Measurements from ENCODE around the gene CSF1. TPM values are rescaled to one million over a fixed set of nuclear protein-coding genes. Genes with fewer than 3 reads are reported as not detected.
A peak's percentile ranks its signal among the peaks of the same experiment; 100 is the strongest.

The CSF1 gene
- total and polyA plus RNA-seq, 7 donors = 3.0 to 118 (median 21.8) TPM

DNA sequence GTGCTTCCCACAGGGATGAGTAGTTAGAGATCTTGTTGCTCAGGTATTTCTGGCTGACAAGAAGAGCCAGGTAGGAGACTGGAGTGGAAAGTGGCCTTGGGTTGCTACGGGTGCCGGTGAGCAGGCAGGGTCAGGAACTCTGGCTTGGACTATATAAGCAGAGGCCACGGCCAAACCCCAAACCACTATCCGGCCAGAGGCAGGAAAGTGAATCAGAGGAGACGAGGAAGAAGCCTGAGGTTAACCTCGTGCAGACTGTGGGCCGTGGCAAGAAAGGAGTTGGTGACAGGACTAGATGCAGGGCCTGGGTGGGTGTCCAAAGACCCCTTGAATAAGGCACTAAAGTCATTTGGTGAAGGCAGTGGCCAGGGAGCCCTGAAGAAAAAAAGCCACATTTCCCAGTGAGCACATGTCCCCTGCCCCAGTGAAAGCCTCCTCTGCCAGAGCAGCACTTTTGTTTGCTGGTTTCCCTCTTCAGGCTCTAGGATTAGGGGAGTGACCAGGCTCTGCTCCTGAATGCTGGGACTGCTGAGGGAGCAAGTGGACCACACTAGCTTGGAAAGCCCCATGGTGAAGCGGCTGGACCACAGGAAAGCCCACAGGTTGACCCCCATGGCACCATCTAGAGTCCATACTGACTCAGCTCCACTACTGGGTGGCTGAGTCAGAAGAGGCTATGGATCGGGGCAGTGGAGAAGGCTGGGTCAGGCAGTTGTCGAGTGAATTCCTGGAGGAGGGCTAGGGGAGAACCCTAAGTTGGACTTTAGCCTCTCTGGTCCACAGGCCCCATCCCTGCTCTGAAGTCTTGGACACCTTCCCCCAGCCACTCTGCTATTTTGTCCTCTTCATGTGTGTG lies 23.4 kb downstream of the CSF1 start:
- Histone ChIP-seq H3K4me3 (no peak overlapping the region), H3K9me3 (peaks cover 0 to 7% (median 0%) of the 10 kb centered on the region in 4 donors), H3K4me1 (peaks cover 0 to 25% (median 24%) of the 10 kb centered on the region in 4 donors), H3K36me3 (peaks cover 7 to 13% (median 11%) of the 10 kb centered on the region in 4 donors), H3K27me3 (no peaks in the 10 kb centered on the region), H3K27ac (peak overlapping the region in 1 of 4 donors; percentile 23)
- intact Hi-C loops (cut with DNase I) = no loop called here
- TF ChIP-seq, protein P1, sequence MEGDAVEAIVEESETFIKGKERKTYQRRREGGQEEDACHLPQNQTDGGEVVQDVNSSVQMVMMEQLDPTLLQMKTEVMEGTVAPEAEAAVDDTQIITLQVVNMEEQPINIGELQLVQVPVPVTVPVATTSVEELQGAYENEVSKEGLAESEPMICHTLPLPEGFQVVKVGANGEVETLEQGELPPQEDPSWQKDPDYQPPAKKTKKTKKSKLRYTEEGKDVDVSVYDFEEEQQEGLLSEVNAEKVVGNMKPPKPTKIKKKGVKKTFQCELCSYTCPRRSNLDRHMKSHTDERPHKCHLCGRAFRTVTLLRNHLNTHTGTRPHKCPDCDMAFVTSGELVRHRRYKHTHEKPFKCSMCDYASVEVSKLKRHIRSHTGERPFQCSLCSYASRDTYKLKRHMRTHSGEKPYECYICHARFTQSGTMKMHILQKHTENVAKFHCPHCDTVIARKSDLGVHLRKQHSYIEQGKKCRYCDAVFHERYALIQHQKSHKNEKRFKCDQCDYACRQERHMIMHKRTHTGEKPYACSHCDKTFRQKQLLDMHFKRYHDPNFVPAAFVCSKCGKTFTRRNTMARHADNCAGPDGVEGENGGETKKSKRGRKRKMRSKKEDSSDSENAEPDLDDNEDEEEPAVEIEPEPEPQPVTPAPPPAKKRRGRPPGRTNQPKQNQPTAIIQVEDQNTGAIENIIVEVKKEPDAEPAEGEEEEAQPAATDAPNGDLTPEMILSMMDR (IDR thresholded peaks at IDR 0.05) = no peak
- TF ChIP-seq POLR2A (IDR thresholded peaks at IDR 0.05) = no peak
- no peak for TF ChIP-seq POLR2AphosphoS5 (IDR thresholded peaks at IDR 0.05)
- no peak for TF ChIP-seq EP300 (IDR thresholded peaks at IDR 0.05)
- no peak for DNase-seq
- whole genome bisulfite sequencing, 2 donors = 56 to 65% methylated on average over 10 of the region's 10 CpGs

DNA sequence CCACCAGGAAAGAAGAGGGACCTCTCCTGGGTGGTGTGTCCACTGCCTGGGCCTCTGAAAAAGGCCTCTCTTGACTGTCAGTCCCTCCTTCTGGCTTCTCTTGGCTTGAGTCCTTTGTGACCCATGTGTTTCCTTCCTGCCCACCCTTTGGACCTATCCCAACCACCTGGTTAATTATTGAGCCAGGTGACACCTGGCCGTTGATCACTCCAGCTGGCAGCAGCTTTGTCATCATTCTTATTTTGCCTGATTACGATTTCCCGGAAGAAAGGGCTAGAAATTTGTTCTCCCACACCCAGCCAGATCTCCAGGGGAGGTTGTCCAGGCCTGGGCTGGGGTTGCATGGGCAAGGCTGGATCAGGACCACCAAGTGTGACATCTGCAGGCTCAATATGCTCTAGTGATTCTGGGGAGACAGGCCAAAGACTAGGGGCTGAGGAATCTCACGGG lies 24.8 kb downstream of the CSF1 start:
- intact Hi-C loops (cut with DNase I) = no loop called here
- Histone ChIP-seq H3K4me3 (no peak overlapping the region), H3K27me3 (no peaks in the 10 kb centered on the region), H3K27ac (no peak overlapping the region), H3K4me1 (peaks cover 0 to 11% (median 10%) of the 10 kb centered on the region in 4 donors), H3K36me3 (no peaks in the 10 kb centered on the region), H3K9me3 (peaks cover 0 to 7% (median 0%) of the 10 kb centered on the region in 4 donors)
- DNase-seq = no peak
- TF ChIP-seq, protein P1 (IDR thresholded peaks at IDR 0.05) = no peak
- TF ChIP-seq POLR2A (IDR thresholded peaks at IDR 0.05) (no peak), EP300 (IDR thresholded peaks at IDR 0.05) (no peak), POLR2AphosphoS5 (IDR thresholded peaks at IDR 0.05) (no peak)
- 33 to 60% methylated on average over 4 of the region's 4 CpGs for WGBS, 2 donors

DNA sequence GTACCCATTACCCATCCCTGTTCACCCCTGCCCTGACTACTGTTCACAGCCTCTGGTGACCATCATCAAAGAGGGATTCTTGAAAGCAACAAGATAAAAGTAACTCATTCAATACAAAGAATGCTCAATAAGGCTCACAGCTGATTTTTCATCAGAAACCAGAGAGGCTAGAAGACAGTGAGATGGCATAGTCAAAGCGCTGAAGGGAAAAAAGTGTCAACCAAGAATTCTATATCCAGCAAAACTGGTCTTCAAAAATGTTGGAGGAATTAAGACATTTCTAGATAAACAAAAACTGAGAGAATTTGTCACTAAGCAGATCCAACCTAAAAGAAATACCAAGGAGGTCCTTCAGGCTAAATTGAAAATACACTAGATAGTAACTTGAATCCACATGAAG lies 27.1 kb downstream of the CSF1 start:
- no peaks in the 10 kb centered on the region for H3K4me1 ChIP-seq
- no peak overlapping the region for H3K27ac ChIP-seq
- intact Hi-C loops (cut with DNase I) = no loop called here
- H3K4me3 ChIP-seq = no peak overlapping the region
- TF ChIP-seq, protein P1 (IDR thresholded peaks at IDR 0.05) = no peak
- TF ChIP-seq POLR2A (IDR thresholded peaks at IDR 0.05) = no peak
- no peak for TF ChIP-seq POLR2AphosphoS5 (IDR thresholded peaks at IDR 0.05)
- no peak for TF ChIP-seq EP300 (IDR thresholded peaks at IDR 0.05)
- DNase-seq = no peak
- H3K27me3 ChIP-seq = no peaks in the 10 kb centered on the region
- peaks cover 0 to 7% (median 0%) of the 10 kb centered on the region in 4 donors for H3K9me3 ChIP-seq
- 98% methylated on average over 1 of the region's 1 CpG for WGBS, 2 donors
- no peaks in the 10 kb centered on the region for H3K36me3 ChIP-seq

DNA sequence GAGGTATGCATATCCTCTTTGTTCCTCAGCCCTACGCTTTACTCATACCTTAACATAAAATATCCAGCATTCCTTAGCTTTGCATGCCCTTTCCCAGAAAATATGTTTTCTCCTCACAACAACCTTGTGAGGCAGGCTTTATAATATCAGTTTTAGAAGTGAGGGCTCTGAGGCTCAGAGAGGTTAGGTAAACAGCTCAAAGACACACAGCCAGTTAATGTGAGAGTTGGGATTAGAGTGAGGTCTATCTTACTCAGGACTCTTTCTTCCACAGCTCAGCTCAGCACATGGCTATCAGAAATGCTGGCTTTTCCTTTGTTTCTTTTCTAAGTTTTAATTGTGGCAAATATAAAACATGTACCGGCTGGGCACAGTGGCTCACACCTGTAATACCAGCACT lies 27.9 kb downstream of the CSF1 start:
- 94 to 98% methylated on average over 2 of the region's 2 CpGs for WGBS, 2 donors
- no peaks in the 10 kb centered on the region for H3K4me1 ChIP-seq
- H3K36me3 ChIP-seq = no peaks in the 10 kb centered on the region
- TF ChIP-seq, protein P1 (IDR thresholded peaks at IDR 0.05) = no peak
- TF ChIP-seq POLR2A (IDR thresholded peaks at IDR 0.05) (no peak), POLR2AphosphoS5 (IDR thresholded peaks at IDR 0.05) (no peak), EP300 (IDR thresholded peaks at IDR 0.05) (no peak)
- intact Hi-C loops (cut with DNase I) = no loop called here
- H3K9me3 ChIP-seq = peaks cover 0 to 7% (median 0%) of the 10 kb centered on the region in 4 donors
- no peak for DNase-seq
- H3K27ac ChIP-seq = no peak overlapping the region
- no peak overlapping the region for H3K4me3 ChIP-seq
- no peaks in the 10 kb centered on the region for H3K27me3 ChIP-seq
